Endothelial cell (in vitro differentiated cells): ENCODE measurements around the gene USP21. TPM values are rescaled to one million over a fixed set of nuclear protein-coding genes. Genes with fewer than 3 reads are reported as not detected.

Experiments used
- DNase-seq: peaks from one replicate; pipeline ENCODE4 v3.0.0; 2021; ENCODE audit warnings: low spot score
- H3K27ac Mint-ChIP-seq: one replicate; pipeline ENCODE4 v1.8.0; 2021; ENCODE audit warnings: mixed read lengths, inconsistent platforms; ENCODE audit not compliant: unreplicated experiment
- H3K27me3 Mint-ChIP-seq: one replicate; pipeline ENCODE4 v1.8.0; 2021; ENCODE audit warnings: mild to moderate bottlenecking, moderate library complexity, mixed read lengths, inconsistent platforms; ENCODE audit not compliant: unreplicated experiment
- H3K36me3 Mint-ChIP-seq: one replicate; pipeline ENCODE4 v1.8.0; 2021; ENCODE audit warnings: mild to moderate bottlenecking, low read depth, mixed read lengths, inconsistent platforms; ENCODE audit not compliant: unreplicated experiment
- H3K4me1 Mint-ChIP-seq: one replicate; pipeline ENCODE4 v1.8.0; 2021; ENCODE audit warnings: mild to moderate bottlenecking, mixed read lengths, inconsistent platforms; ENCODE audit not compliant: unreplicated experiment
- H3K4me3 Mint-ChIP-seq: one replicate; pipeline ENCODE4 v1.8.0; 2021; ENCODE audit warnings: mild to moderate bottlenecking, mixed read lengths, inconsistent platforms; ENCODE audit not compliant: unreplicated experiment
- H3K9me3 Mint-ChIP-seq: one replicate; pipeline ENCODE4 v1.8.0; 2021; ENCODE audit warnings: mixed read lengths, inconsistent platforms; ENCODE audit not compliant: unreplicated experiment
- total RNA-seq: library from RNA; stranded (reverse); fragmentation: NEBNext Ultra II Directional; extraction: Animal tissue kit (Norgen Biotek cat#: 25700); gene quantifications from one replicate; pipeline ENCODE4 v1.2.1, GENCODE V29; 2021; ENCODE audit not compliant: unreplicated experiment
- TF ChIP-seq, protein P1 (sequence below): fragments of 200-600 bp; sonication (generic); IDR thresholded peaks from one replicate; pipeline ENCODE4 v1.5.0; 2021; ENCODE audit warnings: antibody characterized with exemption; ENCODE audit not compliant: unreplicated experiment

USP21 gene
- total RNA-seq, 1 donor from 2014 or later, result 22.2 TPM

DNA sequence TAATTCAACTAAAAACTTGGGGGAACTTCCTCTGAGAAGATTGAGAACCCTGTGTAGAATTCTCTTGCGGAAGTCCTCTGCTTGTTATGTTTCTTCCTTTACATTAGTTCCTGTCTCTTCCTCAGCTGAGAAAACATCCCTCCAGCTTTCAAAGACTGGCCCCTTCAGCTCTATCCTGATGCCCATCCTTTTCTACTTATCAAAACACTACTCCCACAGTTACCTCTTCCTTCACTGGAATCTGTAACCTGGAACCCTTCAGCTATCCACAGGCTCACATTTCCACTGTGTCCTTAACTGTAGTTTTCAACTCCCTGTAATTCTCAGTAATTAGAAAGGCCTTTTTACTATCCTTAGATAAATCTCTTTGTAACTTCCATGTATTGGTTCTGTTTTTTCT, 20.9 kb upstream of the USP21 start:
- Mint-ChIP-seq H3K27me3 (peaks cover 2% of the 10 kb centered on the region), H3K27ac (peak overlapping the region; percentile 95), H3K9me3 (no peaks in the 10 kb centered on the region), H3K4me1 (peaks cover 48% of the 10 kb centered on the region), H3K36me3 (peaks cover 3% of the 10 kb centered on the region), H3K4me3 (peak overlapping the region; percentile 64)
- TF ChIP-seq, protein P1, sequence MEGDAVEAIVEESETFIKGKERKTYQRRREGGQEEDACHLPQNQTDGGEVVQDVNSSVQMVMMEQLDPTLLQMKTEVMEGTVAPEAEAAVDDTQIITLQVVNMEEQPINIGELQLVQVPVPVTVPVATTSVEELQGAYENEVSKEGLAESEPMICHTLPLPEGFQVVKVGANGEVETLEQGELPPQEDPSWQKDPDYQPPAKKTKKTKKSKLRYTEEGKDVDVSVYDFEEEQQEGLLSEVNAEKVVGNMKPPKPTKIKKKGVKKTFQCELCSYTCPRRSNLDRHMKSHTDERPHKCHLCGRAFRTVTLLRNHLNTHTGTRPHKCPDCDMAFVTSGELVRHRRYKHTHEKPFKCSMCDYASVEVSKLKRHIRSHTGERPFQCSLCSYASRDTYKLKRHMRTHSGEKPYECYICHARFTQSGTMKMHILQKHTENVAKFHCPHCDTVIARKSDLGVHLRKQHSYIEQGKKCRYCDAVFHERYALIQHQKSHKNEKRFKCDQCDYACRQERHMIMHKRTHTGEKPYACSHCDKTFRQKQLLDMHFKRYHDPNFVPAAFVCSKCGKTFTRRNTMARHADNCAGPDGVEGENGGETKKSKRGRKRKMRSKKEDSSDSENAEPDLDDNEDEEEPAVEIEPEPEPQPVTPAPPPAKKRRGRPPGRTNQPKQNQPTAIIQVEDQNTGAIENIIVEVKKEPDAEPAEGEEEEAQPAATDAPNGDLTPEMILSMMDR, result no peak
- no peak for DNase-seq

DNA sequence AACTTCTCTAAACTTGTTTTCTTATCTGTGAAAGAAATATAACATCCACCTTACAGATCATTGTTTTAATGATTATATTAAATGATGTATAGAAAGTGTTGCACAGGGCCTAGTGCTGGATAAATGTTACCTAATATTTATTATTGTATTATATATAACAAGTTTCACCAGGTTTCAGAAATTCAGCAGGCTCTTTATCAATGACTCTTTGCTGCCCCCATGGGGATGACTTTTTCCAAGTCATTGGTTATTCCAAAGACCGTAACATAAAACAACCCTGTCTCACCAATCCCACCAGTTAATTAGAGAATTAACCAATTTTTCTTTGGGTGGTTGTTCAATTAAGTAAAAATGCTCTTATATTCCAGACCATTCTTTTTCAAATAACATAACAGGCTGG, 19.5 kb upstream of the USP21 start:
- Mint-ChIP-seq H3K36me3 (peaks cover 3% of the 10 kb centered on the region), H3K4me3 (no peak overlapping the region), H3K9me3 (no peaks in the 10 kb centered on the region), H3K27ac (peak overlapping the region; percentile 55), H3K27me3 (peaks cover 2% of the 10 kb centered on the region), H3K4me1 (peaks cover 45% of the 10 kb centered on the region)
- DNase-seq, result peak; percentile 58
- TF ChIP-seq, protein P1, result peak; percentile 64

DNA sequence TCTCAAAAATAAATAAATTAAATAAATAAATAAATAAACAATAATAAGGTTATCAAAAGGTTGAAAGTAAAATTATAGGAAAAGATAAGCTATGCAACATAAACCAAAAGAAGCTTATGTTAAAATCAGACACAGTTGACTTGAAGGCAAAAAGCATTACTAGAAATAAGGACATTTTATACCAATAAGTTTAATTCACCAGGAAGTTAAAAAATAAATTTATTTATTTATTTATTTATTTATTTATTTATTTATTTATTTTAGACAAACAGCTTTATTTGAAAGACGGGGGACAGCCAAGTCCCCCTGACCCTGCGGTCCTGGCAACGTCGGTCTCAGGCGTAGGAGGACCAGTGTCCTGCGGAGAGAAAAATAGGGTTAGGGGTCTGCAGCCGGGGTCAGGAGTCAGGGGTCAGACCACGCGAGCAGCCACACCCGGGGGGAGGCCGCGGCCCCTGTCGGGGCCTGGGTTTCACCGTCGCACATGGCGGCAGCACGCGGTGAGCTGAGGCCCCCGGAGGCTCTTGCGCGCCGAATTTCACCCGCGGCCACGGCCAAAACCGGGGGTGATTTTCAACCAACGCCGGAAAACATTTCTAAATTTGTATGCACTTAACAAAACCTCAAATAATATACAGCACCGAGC, 18.4 kb upstream of the USP21 start:
- Mint-ChIP-seq H3K4me3 (no peak overlapping the region), H3K27me3 (peaks cover 2% of the 10 kb centered on the region), H3K36me3 (peaks cover 1% of the 10 kb centered on the region), H3K4me1 (peaks cover 36% of the 10 kb centered on the region), H3K9me3 (no peaks in the 10 kb centered on the region), H3K27ac (no peak overlapping the region)
- DNase-seq, result no peak
- TF ChIP-seq, protein P1, result no peak

DNA sequence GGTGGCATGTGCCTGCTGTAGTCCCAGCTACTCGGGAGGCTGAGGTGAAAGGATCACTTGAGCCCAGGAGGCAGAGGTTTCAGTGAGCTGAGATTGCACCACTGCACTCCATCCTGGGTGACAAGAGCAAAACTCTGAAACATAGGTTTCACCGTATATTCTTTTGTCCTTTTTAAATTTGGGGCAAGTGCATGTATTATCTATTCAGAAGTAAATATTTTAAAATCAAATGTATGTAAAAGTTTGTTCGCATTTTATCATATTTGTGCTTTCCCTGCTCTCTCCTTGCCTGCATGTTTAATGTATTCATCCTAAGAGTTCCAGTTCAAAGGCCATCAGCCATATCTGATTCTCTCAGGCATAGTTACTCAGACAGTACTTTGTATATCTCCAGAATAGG, 13.5 kb upstream of the USP21 start:
- H3K36me3 Mint-ChIP-seq, result no peaks in the 10 kb centered on the region

DNA sequence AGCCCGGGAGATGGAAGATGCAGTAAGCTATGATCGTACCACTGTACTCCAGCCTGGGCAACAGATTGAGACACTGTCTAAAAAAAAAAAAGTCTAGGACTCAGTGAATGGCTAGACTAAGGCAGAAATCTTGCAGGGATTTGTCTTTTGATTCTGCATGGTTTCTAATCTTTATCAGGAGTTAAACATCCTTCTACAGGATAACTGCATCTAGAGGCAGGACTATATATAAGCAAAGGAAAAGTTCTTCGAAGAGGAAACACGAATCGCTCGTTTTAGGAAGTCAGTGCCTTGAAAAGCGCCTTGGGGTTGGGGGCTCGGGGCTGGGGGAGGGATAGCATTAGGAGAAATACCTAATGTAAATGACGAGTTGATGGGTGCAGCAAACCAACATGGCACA, 6.1 kb upstream of the USP21 start:
- Mint-ChIP-seq H3K27ac (peak overlapping the region; percentile 100), H3K9me3 (no peaks in the 10 kb centered on the region), H3K4me3 (peak overlapping the region; percentile 99), H3K4me1 (peaks cover 22% of the 10 kb centered on the region), H3K36me3 (peaks cover 20% of the 10 kb centered on the region), H3K27me3 (peaks cover 11% of the 10 kb centered on the region)
- TF ChIP-seq, protein P1, result no peak
- DNase-seq, result no peak

More for the DNA sequence above, 13.5 kb upstream of the USP21 start:
- Mint-ChIP-seq H3K9me3 (no peaks in the 10 kb centered on the region), H3K4me3 (no peak overlapping the region), H3K27me3 (no peaks in the 10 kb centered on the region), H3K27ac (no peak overlapping the region), H3K4me1 (peaks cover 2% of the 10 kb centered on the region)
- DNase-seq, result no peak
- TF ChIP-seq, protein P1, result no peak
